Measurements from ENCODE around the gene GAB3. TPM values are rescaled to one million over a fixed set of nuclear protein-coding genes. Genes with fewer than 3 reads are reported as not detected.

GAB3 gene
- total RNA-seq, 1 experiment from 2014 or later, result 0.17 TPM

DNA sequence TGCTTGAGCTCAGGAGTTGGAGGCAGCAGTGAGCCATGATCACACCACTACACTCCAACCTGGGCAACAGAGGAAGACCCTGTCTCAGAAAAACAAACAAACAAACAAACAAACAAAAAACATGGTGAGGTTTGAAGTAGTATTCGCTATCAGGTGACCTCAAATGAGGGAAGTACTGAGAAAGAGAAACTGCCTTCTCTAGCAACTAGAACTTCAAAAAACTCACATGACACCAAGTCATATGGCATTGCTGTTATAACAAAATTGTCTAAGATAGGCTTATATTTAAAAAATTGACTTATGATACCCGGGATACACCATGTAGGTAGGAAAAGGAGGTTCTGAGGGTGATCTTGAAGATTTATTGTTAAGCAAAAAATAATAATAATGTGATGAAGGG is 44.1 kb upstream of the GAB3 start:
- H3K4me3 ChIP-seq, result no peak overlapping the region
- intact Hi-C loops (cut with micrococcal nuclease; ENCODE audit: unreplicated experiment), result no loop called here
- no peak overlapping the region for H3K4me2 ChIP-seq
- H3K79me2 ChIP-seq (ENCODE audit: low read depth), result no peaks in the 10 kb centered on the region
- H4K20me1 ChIP-seq (ENCODE audit: insufficient read depth), result no peaks in the 10 kb centered on the region
- H2AFZ ChIP-seq, result no peak overlapping the region
- H3K36me3 ChIP-seq (ENCODE audit: low read depth), result no peaks in the 10 kb centered on the region
- peaks cover 22% of the 10 kb centered on the region for H3F3A ChIP-seq (ENCODE audit: insufficient read depth, low read depth)
- DNase-seq, result no peak
- peaks cover 32% of the 10 kb centered on the region for H3K4me1 ChIP-seq (replicated peaks; ENCODE audit: insufficient read depth)
- TF ChIP-seq, protein P1, sequence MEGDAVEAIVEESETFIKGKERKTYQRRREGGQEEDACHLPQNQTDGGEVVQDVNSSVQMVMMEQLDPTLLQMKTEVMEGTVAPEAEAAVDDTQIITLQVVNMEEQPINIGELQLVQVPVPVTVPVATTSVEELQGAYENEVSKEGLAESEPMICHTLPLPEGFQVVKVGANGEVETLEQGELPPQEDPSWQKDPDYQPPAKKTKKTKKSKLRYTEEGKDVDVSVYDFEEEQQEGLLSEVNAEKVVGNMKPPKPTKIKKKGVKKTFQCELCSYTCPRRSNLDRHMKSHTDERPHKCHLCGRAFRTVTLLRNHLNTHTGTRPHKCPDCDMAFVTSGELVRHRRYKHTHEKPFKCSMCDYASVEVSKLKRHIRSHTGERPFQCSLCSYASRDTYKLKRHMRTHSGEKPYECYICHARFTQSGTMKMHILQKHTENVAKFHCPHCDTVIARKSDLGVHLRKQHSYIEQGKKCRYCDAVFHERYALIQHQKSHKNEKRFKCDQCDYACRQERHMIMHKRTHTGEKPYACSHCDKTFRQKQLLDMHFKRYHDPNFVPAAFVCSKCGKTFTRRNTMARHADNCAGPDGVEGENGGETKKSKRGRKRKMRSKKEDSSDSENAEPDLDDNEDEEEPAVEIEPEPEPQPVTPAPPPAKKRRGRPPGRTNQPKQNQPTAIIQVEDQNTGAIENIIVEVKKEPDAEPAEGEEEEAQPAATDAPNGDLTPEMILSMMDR (conservative IDR thresholded peaks at IDR 0.05), result no peak
- no peak for TF ChIP-seq EZH2 (IDR thresholded peaks at IDR 0.05; ENCODE audit: low read depth)
- ChIA-PET CTCF (no interaction called here), POLR2A (ENCODE audit: unreplicated experiment) (no interaction called here)
- no TSS peak for BruUV-seq (replicated peaks)
- H3K27ac ChIP-seq, result no peak overlapping the region
- H3K27me3 ChIP-seq (ENCODE audit: insufficient read depth, low read depth), result no peaks in the 10 kb centered on the region
- no peaks in the 10 kb centered on the region for H3K9me2 ChIP-seq (ENCODE audit: insufficient read depth)
- no peaks in the 10 kb centered on the region for H3K9me3 ChIP-seq (ENCODE audit: insufficient read depth, low read depth)

DNA sequence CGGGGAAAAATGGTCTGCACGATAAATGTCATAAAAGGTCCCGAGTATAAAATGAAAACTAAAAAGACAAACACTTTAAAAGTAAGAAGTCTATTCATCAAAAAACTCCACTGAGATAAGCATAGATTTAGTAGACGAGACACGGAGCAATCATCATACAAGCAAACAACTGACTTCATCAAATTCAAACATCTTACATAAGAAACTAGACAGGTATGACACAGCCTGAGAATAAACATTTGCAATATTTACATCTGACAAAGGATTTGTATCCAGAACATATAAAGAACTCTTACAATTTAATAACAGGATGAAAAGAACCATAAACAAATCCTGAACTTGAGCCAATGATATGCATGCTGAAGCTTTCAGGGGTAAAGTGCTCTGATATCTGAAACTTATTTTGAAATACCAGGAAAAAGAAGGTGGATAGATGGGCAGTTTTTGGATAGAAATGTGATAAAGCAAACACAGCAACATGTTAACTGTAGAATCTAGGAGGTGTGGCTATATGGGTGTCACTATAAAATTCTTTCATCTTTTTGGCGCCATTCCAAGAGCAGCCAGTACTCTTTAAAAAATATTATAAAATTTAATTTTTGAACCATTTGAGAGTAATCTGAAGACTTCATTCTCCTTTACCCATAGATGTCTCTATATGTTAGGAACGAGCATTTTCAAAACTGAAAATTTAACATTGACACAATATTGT is 42.4 kb upstream of the GAB3 start:
- Histone ChIP-seq H3K79me2 (ENCODE audit: low read depth) (no peaks in the 10 kb centered on the region), H3K4me2 (no peak overlapping the region), H3K4me1 (replicated peaks; ENCODE audit: insufficient read depth) (peaks cover 14% of the 10 kb centered on the region), H3K36me3 (ENCODE audit: low read depth) (no peaks in the 10 kb centered on the region), H3K9me3 (ENCODE audit: insufficient read depth, low read depth) (no peaks in the 10 kb centered on the region), H3F3A (ENCODE audit: insufficient read depth, low read depth) (peaks cover 4% of the 10 kb centered on the region; the same call in 1 of the 2 replicates), H3K27me3 (ENCODE audit: insufficient read depth, low read depth) (no peaks in the 10 kb centered on the region), H3K27ac (no peak overlapping the region), H3K9me2 (ENCODE audit: insufficient read depth) (no peaks in the 10 kb centered on the region), H2AFZ (no peak overlapping the region), H3K4me3 (no peak overlapping the region), H4K20me1 (ENCODE audit: insufficient read depth) (no peaks in the 10 kb centered on the region)
- intact Hi-C loops (cut with micrococcal nuclease; ENCODE audit: unreplicated experiment), result no loop called here
- TF ChIP-seq, protein P1 (conservative IDR thresholded peaks at IDR 0.05), result no peak
- no peak for TF ChIP-seq EZH2 (IDR thresholded peaks at IDR 0.05; ENCODE audit: low read depth)
- ChIA-PET POLR2A (ENCODE audit: unreplicated experiment) (no interaction called here), CTCF (no interaction called here)
- no TSS peak for BruUV-seq (replicated peaks)
- DNase-seq, result no peak

- ChIA-PET CTCF (no interaction called here), POLR2A (ENCODE audit: unreplicated experiment) (no interaction called here)
- no peaks in the 10 kb centered on the region for H4K20me1 ChIP-seq (ENCODE audit: insufficient read depth)
- intact Hi-C loops (cut with micrococcal nuclease; ENCODE audit: unreplicated experiment), result no loop called here
- TF ChIP-seq, protein P1 (conservative IDR thresholded peaks at IDR 0.05), result no peak
- no peak for TF ChIP-seq EZH2 (IDR thresholded peaks at IDR 0.05; ENCODE audit: low read depth)
- no peaks in the 10 kb centered on the region for H3K27me3 ChIP-seq (ENCODE audit: insufficient read depth, low read depth)
- H3K79me2 ChIP-seq (ENCODE audit: low read depth), result no peaks in the 10 kb centered on the region
- H3K4me2 ChIP-seq, result no peak overlapping the region
- no peak overlapping the region for H2AFZ ChIP-seq
- DNase-seq, result no peak
- H3F3A ChIP-seq (ENCODE audit: insufficient read depth, low read depth), result no peaks in the 10 kb centered on the region
- H3K4me3 ChIP-seq, result no peak overlapping the region
- peaks cover 4% of the 10 kb centered on the region; the same call in 1 of the 2 replicates for H3K4me1 ChIP-seq (replicated peaks; ENCODE audit: insufficient read depth)
- no peaks in the 10 kb centered on the region for H3K9me2 ChIP-seq (ENCODE audit: insufficient read depth)
- BruUV-seq (replicated peaks), result no TSS peak
- H3K27ac ChIP-seq, result no peak overlapping the region
- no peaks in the 10 kb centered on the region for H3K36me3 ChIP-seq (ENCODE audit: low read depth)
- H3K9me3 ChIP-seq (ENCODE audit: insufficient read depth, low read depth), result no peaks in the 10 kb centered on the region
Measured at GRCh38 chrX:154791939-154792338, 41.1 kb upstream of the GAB3 start.

All from PC-9 (cell line).